Stomach (tissue), 9 donors: Measurements from ENCODE around the gene LRRC15. TPM values are rescaled to one million over a fixed set of nuclear protein-coding genes. Genes with fewer than 3 reads are reported as not detected.

Source experiments
- DNase-seq, 2 donors: peaks; one replicate each; pipeline versions ENCODE4 v3.0.0 to v3.0.0-alpha.2; 2013 to 2019
- H3K27ac ChIP-seq, 5 donors: fragments of 200-600 bp in 4 of 5; sonication (generic) in 4 of 5; one replicate each; pipeline ENCODE4 v1.5.1; 2013 to 2019; ENCODE audit warnings: mild to moderate bottlenecking in 1 of 5, moderate library complexity in 1 of 5
- H3K27me3 ChIP-seq, 3 donors: fragments of 200-600 bp; sonication (generic); one replicate each; pipeline ENCODE4 v1.5.1; 2017 to 2019; ENCODE audit warnings: mixed run types in 1 of 3
- H3K36me3 ChIP-seq, 4 donors: fragments of 200-600 bp; sonication (generic); 1 replicate in 3 of 4; 2 replicates in 1 of 4; pipeline ENCODE4 v1.5.1; 2016 to 2019
- H3K4me1 ChIP-seq, 4 donors: fragments of 200-600 bp; sonication (generic); one replicate each; pipeline ENCODE4 v1.5.1; 2016 to 2019
- H3K4me3 ChIP-seq, 4 donors: fragments of 200-600 bp; sonication (generic) in 3 of 4; one replicate each; pipeline ENCODE4 v1.5.1; 2016 to 2019; ENCODE audit warnings: mild to moderate bottlenecking in 1 of 4
- H3K9me3 ChIP-seq, 4 donors: fragments of 200-600 bp; sonication (generic); one replicate each; pipeline ENCODE4 v1.5.1; 2016 to 2019
- CTCF ChIP-seq, 7 experiments: fragments of 450-650 bp in 4 of 7; fragments of 200-600 bp in 3 of 7; sonication (generic) in 3 of 7; IDR thresholded peaks; one replicate each; pipeline ENCODE4 v1.5.1; 2016 to 2019; ENCODE audit warnings: antibody characterized with exemption in 7 of 7, control low read depth in 2 of 7, mild to moderate bottlenecking in 1 of 7
- EP300 ChIP-seq: sonication (generic); formaldehyde crosslinking; IDR thresholded peaks from one replicate; pipeline ENCODE4 v1.6.1; 2017; ENCODE audit warnings: antibody characterized with exemption
- POLR2A ChIP-seq, 4 donors: fragments of 450-650 bp; IDR thresholded peaks; one replicate each; pipeline ENCODE4 v1.6.1; 2016; ENCODE audit warnings: antibody characterized with exemption in 4 of 4, control low read depth in 2 of 4, mild to moderate bottlenecking in 1 of 4, moderate library complexity in 1 of 4
- POLR2AphosphoS5 ChIP-seq, 3 donors: sonication (generic); formaldehyde crosslinking; IDR thresholded peaks; one replicate each; pipeline ENCODE4 v1.6.1; 2016; ENCODE audit warnings: antibody characterized with exemption in 3 of 3
- WGBS, 5 donors: extraction: QIAGEN DNeasy Blood & Tissue Kit in 3 of 5; methylation state at CpG; one replicate each; pipeline versions ENCODE4 v1.1.5 to v1.1.7; 2013 to 2018; 5-methylcytosine and 5-hydroxymethylcytosine counted together
- intact Hi-C: fragments of 100-400 bp; cut with DNase I; formaldehyde crosslinking; loops from one replicate; pipeline ENCODE4 v1.15.1; 2023; ENCODE audit warnings: low total_unique reads
- polyA plus RNA-seq, 3 donors: library from polyadenylated mRNA; stranded (reverse); fragments of 200-250 nt; gene quantifications; one replicate each; pipeline ENCODE4 v1.2.3, GENCODE V29; 2013
- total RNA-seq, 5 donors: library from RNA; depleted of rRNA; stranded (reverse); fragments of >200 nt; gene quantifications; one replicate each; pipeline versions ENCODE4 v1.1.0 to v1.2.3, GENCODE V29; 2014 to 2016
- donor health status: healthy with polysubstance abuse.
- donor health status: Bipolar disorder and iron deficiency.
- donor health status: healthy.

Gene LRRC15
- total and polyA plus RNA-seq, 8 donors, result 0.03 to 1.7 (median 0.43) TPM; not detected in 3

GRCh38 chr3:194346035-194346434 is 23.5 kb downstream of the LRRC15 start:
- H3K36me3 ChIP-seq, result no peaks in the 10 kb centered on the region
- H3K4me1 ChIP-seq, result no peaks in the 10 kb centered on the region
- H3K9me3 ChIP-seq, result no peaks in the 10 kb centered on the region
- no peaks in the 10 kb centered on the region for H3K27me3 ChIP-seq
- H3K4me3 ChIP-seq, result no peak overlapping the region
- no peak overlapping the region for H3K27ac ChIP-seq
- DNase-seq, result no peak
- 74 to 92% (median 86%) methylated on average over 8 to 9 of the region's 9 CpGs for WGBS, 5 donors
- TF ChIP-seq EP300 (no peak), POLR2AphosphoS5 (IDR thresholded peaks at IDR 0.05) (no peak), CTCF (IDR thresholded peaks at IDR 0.05) (no peak), POLR2A (IDR thresholded peaks at IDR 0.05) (no peak)
- intact Hi-C loops, result loop anchor here (10.0 kb wide), 1 partner anchor 249 kb away; no protein-coding TSS in a partner anchor

GRCh38 chr3:194344012-194344411 is 25.5 kb downstream of the LRRC15 start:
- no peak overlapping the region for H3K4me3 ChIP-seq
- no peaks in the 10 kb centered on the region for H3K9me3 ChIP-seq
- no peaks in the 10 kb centered on the region for H3K27me3 ChIP-seq
- H3K36me3 ChIP-seq, result no peaks in the 10 kb centered on the region
- H3K27ac ChIP-seq, result no peak overlapping the region
- intact Hi-C loops, result loop anchor here (10.0 kb wide), 1 partner anchor 251 kb away; no protein-coding TSS in a partner anchor
- H3K4me1 ChIP-seq, result no peaks in the 10 kb centered on the region
- peak; percentile 84 to 89 for DNase-seq
- TF ChIP-seq POLR2AphosphoS5 (IDR thresholded peaks at IDR 0.05) (no peak), CTCF (IDR thresholded peaks at IDR 0.05) (peak in 5 of 7 experiments; percentile 66 to 92 (median 85))
- WGBS, 5 donors, result 27 to 33% (median 29%) methylated on average over 9 of the region's 9 CpGs

- H3K4me1 ChIP-seq, result no peaks in the 10 kb centered on the region
- H3K4me3 ChIP-seq, result no peak overlapping the region
- WGBS, 5 donors, result 69 to 80% (median 71%) methylated on average over 2 of the region's 2 CpGs
- no peak overlapping the region for H3K27ac ChIP-seq
- H3K9me3 ChIP-seq, result no peaks in the 10 kb centered on the region
- no peak for DNase-seq
- H3K36me3 ChIP-seq, result no peaks in the 10 kb centered on the region
- TF ChIP-seq POLR2A (IDR thresholded peaks at IDR 0.05) (no peak), EP300 (no peak), POLR2AphosphoS5 (IDR thresholded peaks at IDR 0.05) (no peak), CTCF (IDR thresholded peaks at IDR 0.05) (no peak)
- H3K27me3 ChIP-seq, result no peaks in the 10 kb centered on the region
- intact Hi-C loops, result loop anchor here (10.0 kb wide), 1 partner anchor 251 kb away; no protein-coding TSS in a partner anchor
Measured at GRCh38 chr3:194343561-194343893, 26.0 kb downstream of the LRRC15 start.

- H3K4me3 ChIP-seq, result no peak overlapping the region
- 89 to 94% (median 90%) methylated on average over 9 of the region's 9 CpGs for WGBS, 5 donors
- H3K27ac ChIP-seq, result no peak overlapping the region
- DNase-seq, result no peak
- no peaks in the 10 kb centered on the region for H3K27me3 ChIP-seq
- no peaks in the 10 kb centered on the region for H3K36me3 ChIP-seq
- intact Hi-C loops, result loop anchor here (10.0 kb wide), 1 partner anchor 252 kb away; no protein-coding TSS in a partner anchor
- no peaks in the 10 kb centered on the region for H3K9me3 ChIP-seq
- TF ChIP-seq POLR2A (IDR thresholded peaks at IDR 0.05), result no peak
- no peak for TF ChIP-seq CTCF (IDR thresholded peaks at IDR 0.05)
- TF ChIP-seq EP300, result no peak
- TF ChIP-seq POLR2AphosphoS5 (IDR thresholded peaks at IDR 0.05), result no peak
- H3K4me1 ChIP-seq, result no peaks in the 10 kb centered on the region
Measured at GRCh38 chr3:194342861-194343560, 26.5 kb downstream of the LRRC15 start.
